SU-DHL-6 (cell line): ENCODE data around the gene GPR148.

Source experiments
- CTCF ChIP-seq: fragments of 200-600 bp; sonication (generic); IDR thresholded peaks from one replicate; pipeline ENCODE4 v1.5.1; 2017; ENCODE audit warnings: antibody characterized with exemption, mild to moderate bottlenecking, low read length, moderate library complexity; ENCODE audit not compliant: insufficient read depth, poor library complexity, severe bottlenecking
- EZH2phosphoT487 ChIP-seq: fragments of 200-600 bp; sonication (generic), shearing (Covaris generic); conservative IDR thresholded peaks from 2 replicates; pipeline ENCODE4 v1.6.1; 2018; ENCODE audit warnings: mild to moderate bottlenecking, antibody characterized with exemption, low read length, moderate library complexity, mixed read lengths

GRCh38 chr2:130778781-130779180 lies 49.9 kb downstream of the GPR148 start:
- TF ChIP-seq CTCF (no peak), EZH2phosphoT487 (no peak)
